Stimulated activated CD4-positive, alpha-beta T cell treated with anti-CD3 and anti-CD28 coated beads, TNF-alpha, amount 100 ng/mL, for 24 hours (primary cell): ENCODE measurements around the gene TEX14.
A peak's percentile ranks its signal among the peaks of the same experiment; 100 is the strongest.
"Not testable (repeated sequence)": the region's sequence is repeated elsewhere in the genome, so short reads cannot be mapped to it uniquely, and the experiment has no call there.

Experiments
- DNase-seq, 3 experiments: peaks; one replicate each; pipeline ENCODE4 v3.0.0-alpha.2; 2020; ENCODE audit warnings: low read depth in 3 of 3

Gene TEX14

DNA sequence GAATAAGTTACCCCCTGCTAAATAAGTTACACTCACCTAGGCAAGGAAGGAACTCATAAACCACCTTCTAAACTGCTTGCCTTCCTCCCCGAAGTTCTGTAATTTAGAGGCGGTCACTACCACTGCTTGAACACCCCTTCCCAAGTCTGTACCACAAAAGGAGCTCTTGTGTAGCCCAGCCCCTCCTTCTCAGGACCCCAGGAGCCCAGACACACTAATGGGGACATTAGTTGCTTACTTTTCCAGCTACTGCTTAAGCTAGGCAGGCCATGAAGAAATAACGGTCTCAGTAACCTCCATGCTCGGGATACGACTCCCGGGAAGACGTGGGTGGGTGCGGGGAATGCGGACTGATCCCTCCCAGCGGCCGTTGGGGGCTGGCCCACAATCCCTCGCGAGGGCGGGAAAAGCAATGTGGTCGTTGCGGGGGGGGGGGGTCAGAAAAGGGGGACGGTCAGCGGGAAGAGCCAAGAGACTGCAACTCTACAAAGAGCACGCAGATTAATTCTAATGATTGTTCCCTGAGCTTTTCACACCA, at the start of gene TEX14:
TSS of gene TEX14 (minus strand) at position 345 of the 538 bp plus-strand sequence. CDS start 40,044 bp downstream, outside the sequence.
- DNase-seq = no peak

DNA sequence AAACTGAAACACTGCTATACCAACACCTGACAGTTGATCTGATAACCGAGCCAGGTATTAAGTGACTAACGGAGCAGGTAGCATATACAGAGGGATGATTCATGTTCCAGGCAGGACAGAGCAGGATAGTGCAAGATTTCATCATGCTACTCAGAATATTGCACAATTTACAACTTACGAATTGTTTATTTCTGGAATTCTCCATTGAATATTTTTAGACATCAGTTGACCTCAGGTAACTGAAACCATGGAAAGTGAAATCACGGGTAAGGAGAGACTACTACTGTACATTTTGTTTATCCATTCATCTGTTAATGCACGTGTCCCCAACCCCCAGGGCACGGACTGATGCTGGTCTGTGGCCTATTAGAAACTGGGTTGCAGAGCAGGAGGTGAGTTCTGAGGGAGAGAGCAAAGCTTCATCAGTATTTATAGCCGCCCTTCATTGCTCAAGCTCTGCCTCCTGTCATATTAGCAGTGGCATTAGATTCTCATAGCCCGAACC, 49.3 kb upstream of the TEX14 start:
- DNase-seq = no peak

DNA sequence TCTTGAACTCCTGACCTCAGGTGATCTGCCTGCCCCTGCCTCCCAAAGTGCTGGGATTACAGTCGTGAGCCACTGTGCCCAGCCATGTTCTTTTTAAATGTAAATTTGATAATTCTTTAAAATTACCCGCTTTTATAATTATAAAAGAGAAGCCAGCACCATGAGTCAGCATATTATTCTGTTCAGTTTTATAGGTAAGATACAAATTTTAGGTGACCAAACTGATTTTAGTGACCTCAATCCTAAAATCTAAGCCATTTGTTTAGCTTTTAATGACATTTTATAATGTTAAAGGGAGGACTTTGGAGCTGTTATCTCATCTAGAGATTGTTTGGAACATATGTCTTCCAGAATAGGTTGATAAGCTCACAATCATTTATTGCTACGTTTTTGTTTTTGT, 43.0 kb upstream of the TEX14 start:
- DNase-seq = no peak

DNA sequence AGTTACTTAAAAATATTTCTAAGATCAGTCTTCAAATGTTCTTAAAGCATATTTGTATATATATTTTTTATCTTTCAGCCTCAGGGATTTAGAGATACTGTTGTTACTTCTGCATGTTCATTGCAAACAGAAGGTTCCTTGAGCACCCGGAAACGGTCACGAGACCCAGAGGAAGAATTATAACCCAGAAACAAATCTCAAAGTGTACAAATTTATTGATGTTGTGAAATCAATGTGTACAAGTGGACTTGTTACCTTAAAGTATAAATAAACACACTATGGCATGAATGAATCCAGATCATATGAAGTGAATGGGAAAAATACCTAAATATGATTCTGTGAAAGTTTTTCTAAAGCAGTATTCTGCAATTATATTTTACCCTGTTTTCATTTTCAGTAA, 42.2 kb upstream of the TEX14 start:
- DNase-seq = no peak

GRCh38 chr17:58730937-58731336, 39.1 kb upstream of the TEX14 start:
- no peak for DNase-seq

DNA sequence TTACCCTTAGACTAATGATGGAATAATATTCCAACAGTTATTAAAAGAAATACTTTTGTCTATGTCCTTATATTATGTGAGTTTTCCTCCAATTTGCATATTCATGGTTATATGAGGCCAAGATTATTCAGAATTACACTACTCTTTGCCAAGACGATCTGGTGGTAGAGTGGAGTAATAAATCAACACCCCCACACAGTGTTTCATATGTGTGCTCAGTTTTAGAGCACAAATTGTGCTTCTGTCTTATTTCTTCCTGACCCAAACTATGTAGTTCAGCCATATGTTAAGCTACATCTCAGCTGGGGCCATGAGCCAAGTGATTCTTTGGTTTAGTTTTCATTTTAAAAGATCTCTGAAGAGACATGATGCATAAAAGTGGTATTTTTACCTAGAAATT, 37.0 kb upstream of the TEX14 start:
- DNase-seq = no peak

- DNase-seq = no peak
These were observed 30.9 kb upstream of the TEX14 start for GRCh38 chr17:58722696-58723095.

DNA sequence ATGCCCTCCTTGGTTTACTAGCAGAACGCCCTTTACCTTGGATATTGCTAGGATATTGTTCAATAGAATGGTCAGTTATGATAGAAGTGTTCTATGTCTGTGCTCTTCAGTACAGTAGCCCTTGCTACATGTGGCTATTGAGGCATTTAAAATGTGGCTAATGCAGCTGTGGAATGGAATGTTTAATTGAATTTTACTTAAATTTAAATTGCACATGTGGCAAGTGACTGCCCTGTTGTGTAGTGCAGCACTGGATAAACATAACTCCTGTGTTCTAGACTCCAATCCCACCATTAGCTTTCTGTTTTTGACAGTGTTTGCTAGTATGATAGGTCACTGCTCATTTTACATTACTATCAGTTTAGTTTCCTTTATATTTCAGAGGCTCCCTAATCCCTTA, 30.4 kb upstream of the TEX14 start:
- no peak for DNase-seq

DNA sequence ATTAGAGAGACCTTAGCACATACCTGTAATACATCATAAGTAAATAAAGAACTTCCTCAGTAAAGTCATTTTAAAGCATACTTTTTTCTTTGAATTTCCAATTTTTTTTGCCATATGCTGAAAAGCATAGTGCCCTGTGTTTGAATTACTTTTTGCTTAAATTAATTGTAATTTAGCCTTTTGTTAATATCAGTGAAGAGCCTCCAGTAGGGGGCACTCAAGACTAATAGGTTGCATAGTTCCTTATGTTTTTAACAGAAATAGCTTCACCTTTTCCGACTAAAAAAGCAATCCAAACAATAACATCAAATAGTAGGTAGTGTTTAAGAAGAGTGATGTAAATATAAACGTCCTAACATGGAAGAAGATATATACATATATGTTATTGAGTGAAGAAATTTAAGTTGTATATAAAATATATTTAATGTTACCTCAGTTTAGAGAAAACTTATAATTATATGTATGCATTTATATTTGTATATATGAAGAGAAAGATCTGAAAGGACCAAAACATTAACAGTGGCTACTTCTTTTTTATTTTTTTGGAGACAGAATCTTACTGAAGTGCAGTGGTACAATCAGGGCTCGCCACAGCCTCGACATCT, 19.2 kb upstream of the TEX14 start:
- DNase-seq = peak in 2 of 3 experiments; percentile 8 to 24

- no peak for DNase-seq
These were observed 14.7 kb upstream of the TEX14 start for GRCh38 chr17:58706351-58707140.

GRCh38 chr17:58703916-58704286, 12.1 kb upstream of the TEX14 start:
- DNase-seq = no peak

GRCh38 chr17:58703137-58703915, 11.5 kb upstream of the TEX14 start:
- no peak for DNase-seq

GRCh38 chr17:58702708-58703107, 10.9 kb upstream of the TEX14 start:
- no peak for DNase-seq

DNA sequence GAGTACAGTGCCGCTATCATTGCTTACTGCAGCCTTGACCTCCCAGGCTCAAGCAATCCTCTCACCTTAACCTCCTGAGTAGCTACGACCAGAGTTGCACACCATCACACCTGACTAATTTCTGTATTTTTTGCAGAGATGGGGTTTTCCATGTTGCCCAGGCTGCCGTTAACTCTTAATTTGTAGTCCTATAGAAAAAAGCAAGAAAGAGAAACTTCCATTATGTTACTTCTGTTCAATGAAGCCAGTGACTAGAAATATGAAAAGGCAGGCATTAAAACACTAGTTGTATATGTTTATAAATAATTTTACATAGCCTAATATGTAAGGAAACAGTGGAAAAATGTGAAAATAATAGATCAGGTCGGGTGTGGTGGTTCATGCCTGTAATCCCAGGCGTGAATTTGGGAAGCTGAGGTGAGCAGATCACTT, 10.2 kb upstream of the TEX14 start:
- DNase-seq = no peak

DNA sequence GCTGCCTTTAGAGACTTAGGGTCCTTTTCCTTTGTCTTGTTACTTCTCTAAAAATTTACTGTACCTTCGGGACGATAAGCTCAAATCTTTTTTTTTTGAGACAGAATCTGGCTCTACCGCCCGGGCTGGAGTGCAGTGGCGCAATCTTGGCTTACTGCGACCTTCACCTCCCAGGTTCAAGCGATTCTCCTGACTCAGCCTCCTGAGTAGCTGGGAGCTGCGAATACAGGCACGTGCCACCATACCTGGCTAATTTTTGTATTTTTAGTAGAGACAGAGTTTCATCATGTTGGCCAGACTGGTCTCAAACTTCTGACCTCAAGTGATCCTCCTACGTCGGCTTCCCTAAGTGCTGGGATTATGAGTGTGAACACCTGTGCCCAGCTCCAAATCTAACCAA, 7.9 kb upstream of the TEX14 start:
- DNase-seq = no peak

- DNase-seq = no peak
These were observed 3.0 kb upstream of the TEX14 start for GRCh38 chr17:58694826-58695225.

- DNase-seq = no peak
These were observed 2.5 kb upstream of the TEX14 start for GRCh38 chr17:58694302-58694701.

GRCh38 chr17:58693751-58694150, 1.9 kb upstream of the TEX14 start:
- DNase-seq = no peak

DNA sequence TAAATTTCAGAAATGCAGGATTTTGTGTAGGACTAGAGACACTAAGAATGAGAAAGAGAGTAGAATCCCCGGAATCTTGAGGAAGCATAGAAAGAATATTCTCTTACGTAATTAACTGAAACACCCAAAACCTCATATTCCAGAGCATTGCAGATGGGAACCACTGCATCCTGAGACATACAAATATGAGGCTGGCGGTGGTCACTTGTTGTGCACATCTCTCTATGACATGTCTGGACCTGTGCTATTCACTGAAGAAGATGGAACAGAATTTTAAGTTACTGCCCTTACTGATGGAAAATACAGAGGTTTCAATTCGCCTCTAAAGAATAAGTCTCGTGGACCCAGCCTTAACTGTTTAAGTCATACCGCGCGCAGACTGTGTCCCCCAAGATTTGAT, 1.4 kb upstream of the TEX14 start:
- no peak for DNase-seq

DNA sequence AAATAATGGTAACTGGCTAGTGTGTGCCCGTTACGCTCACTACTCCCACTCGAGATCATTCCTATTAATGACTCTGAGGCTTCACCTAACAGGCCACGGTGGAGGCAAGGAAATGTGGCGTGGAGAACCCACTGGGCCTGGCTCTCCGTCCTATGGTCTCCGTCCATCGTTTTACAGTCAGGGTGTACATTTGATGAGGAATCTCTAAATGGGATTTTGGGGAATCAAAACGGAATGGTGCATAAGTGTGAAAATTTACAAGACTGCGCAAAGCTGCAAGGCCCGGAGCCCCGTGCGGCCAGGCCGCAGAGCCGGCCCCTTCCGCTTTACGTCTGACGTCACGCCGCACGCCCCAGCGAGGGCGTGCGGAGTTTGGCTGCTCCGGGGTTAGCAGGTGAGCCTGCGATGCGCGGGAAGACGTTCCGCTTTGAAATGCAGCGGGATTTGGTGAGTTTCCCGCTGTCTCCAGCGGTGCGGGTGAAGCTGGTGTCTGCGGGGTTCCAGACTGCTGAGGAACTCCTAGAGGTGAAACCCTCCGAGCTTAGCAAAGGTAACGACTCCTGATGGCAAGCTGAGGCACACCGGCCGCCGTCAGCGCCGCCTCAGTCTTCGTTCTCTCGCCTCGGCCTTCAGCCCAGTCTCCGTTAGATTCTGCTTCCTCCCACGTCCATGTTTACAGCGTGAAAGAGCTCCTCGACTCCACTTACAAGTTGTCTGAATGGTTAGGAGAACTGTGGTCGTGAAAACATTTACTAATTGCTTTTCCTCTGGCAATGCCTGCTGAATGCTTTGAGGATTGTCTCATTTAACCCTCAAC, 602 bp upstream of the TEX14 start, which contains the start of gene RAD51C:
TSS of gene RAD51C (plus strand) at position 364 of the 817 bp plus-strand sequence. CDS start at position 406, 42 bp downstream.
- peak; percentile 78 to 87 (median 82) for DNase-seq

DNA sequence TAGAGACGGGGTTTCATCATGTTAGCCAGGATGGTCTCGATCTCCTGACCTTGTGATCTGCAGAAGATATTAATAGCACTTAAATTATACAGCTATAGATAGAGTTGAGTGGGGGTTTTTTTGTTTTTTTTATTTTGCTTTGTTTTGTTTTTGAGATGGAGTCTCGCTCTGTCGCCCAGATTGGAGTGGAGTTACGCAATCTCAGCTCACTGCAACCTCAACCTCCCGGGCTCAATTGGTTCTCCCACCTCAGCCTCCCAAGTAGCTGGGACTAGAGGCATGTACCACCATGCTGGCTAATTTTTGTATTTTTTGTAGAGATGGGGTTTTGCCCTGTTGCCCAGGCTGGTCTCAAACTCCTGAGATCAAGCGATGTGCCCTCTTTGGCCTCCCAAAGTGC, 1.8 kb downstream of the TEX14 start:
- DNase-seq = not testable (repeated sequence)
